Middle frontal gyrus (tissue), 1 donor: ENCODE results near the gene BOLA2B.
"Not testable (repeated sequence)": the region's sequence is repeated elsewhere in the genome, so short reads cannot be mapped to it uniquely, and the experiment has no call there.

ENCODE experiments used
- DNase-seq: peaks from one replicate; pipeline ENCODE4 v3.0.0-alpha.2; 2015; ENCODE audit warnings: low spot score; ENCODE audit errors: extremely low spot score

BOLA2B gene

GRCh38 chr16:30193615-30194014 is at the start of gene BOLA2B, which contains the start of gene SLX1A:
Gene BOLA2B, minus strand, starts transcription at chr16:30193666. Its CDS starts 71 bp downstream, at chr16:30193595.
Gene SLX1A, plus strand, starts transcription at chr16:30193875. Its CDS starts 210 bp downstream, at chr16:30194085.
- DNase-seq: not testable (repeated sequence)

- not testable (repeated sequence) for DNase-seq
Observed at GRCh38 chr16:30217082-30217481, 23.6 kb upstream of the BOLA2B start.

DNA sequence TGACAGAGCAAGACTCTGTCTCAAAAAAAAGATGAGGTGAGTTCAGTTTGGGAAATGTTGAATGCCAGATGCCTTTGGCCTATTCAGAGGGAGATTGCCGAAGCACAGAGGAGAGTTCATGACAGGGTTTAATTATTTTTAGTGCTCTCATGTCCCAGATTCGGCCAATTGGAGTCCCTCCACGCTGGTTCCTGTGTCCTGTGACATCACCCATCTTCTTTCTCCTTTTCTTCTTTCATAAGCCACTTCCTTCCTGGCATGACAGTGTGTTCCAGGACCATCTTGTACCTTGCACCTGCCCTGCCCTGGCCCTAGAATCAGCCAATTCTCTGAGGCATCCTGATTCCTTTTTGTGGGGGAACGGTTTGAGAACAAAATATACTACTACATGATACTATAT is 17.9 kb upstream of the BOLA2B start:
- DNase-seq: not testable (repeated sequence)

GRCh38 chr16:30209032-30209431 is 15.6 kb upstream of the BOLA2B start:
- not testable (repeated sequence) for DNase-seq

DNA sequence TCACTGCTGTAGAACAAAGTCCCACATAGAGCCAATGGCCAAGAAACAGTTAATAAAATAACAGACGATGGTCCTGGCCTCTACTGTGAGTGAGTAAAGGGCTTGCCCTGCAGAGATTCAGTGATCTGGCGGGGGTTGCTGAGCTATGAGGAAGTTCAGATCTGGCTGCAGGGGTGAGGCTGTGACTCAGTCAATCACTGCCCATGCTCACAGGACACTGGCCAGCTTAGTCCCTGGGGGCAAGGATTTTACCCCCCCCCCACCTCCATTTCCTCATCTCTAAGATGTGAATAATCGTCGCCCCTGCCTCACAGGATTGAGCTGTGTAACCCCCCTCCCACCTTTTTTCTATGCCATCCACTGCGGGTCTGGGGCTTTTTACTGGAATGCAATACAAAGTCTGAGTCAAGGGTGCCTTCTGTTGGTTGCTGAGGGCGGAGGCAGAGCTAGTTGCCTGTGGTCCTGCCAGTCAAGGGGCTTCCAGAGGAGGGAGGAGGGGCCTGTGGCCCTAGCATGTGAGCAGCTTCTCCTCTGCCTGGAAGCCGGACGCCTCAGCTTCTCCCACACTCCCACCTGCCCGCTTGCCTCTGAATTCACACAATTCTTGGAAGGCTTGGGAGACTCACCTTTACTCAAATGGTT is 13.7 kb upstream of the BOLA2B start:
- not testable (repeated sequence) for DNase-seq

GRCh38 chr16:30206252-30206651 is 12.8 kb upstream of the BOLA2B start:
- not testable (repeated sequence) for DNase-seq

DNA sequence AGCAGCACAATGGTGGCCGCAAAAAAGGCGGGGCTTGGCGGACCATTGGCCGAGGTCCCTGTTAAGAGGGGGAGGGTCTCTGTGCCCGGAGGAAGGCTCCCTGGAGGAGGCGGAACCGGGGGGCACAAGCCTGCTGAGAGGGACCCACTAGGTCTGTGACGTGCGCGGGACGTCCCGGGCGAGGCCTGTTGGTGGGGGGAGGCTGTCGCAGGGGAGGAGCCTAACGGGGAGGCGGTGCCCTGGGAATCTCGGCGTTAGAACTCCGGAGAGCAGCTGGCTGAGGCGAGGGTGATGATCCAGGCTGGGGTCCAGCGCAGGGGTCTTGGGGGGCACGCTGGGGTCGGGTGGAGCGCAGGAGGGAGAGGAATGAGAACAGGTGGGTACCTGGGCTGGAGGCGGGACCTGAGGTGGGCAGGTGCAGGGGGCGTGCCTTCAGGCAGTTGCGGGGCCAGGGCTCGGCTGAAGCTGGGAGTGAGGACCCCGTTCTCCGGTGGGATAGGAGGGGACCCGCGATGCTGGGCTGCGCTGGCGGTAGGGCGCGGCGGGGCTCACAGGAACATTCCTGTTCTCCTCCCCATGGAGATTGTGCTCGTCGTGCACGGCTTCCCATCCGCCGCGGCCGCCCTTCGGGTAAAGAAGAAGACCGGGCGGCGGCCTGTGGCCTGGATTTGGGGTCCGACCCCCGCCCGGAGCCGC is 12.2 kb upstream of the BOLA2B start:
- not testable (repeated sequence) for DNase-seq

GRCh38 chr16:30199608-30200343 is 6.3 kb upstream of the BOLA2B start:
- not testable (repeated sequence) for DNase-seq

GRCh38 chr16:30199049-30199448 is 5.6 kb upstream of the BOLA2B start, which contains the start of gene SULT1A3:
Gene SULT1A3, plus strand, starts transcription at chr16:30199255. Its CDS starts 1,474 bp downstream, at chr16:30200729.
- DNase-seq: not testable (repeated sequence)

- DNase-seq: not testable (repeated sequence)
Observed at GRCh38 chr16:30197001-30197400, 3.5 kb upstream of the BOLA2B start.

DNA sequence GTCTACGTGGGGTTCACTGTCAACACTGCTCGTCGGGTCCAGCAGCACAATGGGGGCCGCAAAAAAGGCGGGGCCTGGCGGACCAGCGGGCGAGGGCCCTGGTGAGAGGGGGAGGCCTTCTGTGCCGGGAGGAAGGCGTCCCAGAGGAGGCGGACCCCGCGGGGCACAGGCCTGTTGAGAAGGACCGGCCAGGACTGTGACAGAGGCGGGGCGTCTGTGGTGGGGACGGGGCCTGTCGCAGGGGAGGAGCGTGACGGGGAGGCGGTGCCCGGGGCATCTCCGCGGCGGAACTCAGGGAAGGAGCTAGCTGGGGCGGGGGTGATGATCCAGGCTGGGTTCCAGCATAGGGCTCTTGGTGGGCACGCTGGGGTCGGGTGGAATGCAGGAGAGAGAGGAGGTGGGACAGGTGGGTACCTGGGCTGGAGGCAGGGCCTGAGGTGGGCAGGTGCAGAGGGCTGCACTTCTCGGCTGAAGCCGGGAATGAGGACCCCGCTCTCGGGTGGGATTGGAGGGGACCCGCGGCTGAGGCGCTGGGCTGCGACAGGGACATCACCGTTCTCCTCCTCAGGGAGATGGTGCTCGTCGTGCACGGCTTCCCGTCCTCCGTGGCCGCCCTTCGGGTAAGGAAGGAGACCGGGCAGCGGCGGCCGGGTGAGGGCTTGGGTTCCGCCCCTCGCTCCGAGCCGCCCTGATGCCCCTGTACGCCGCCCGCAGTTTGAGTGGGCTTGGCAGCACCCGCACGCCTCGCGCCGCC is 883 bp upstream of the BOLA2B start:
- DNase-seq: not testable (repeated sequence)

- DNase-seq: not testable (repeated sequence)
Observed at GRCh38 chr16:30193098-30193497, 368 bp downstream of the BOLA2B start.

GRCh38 chr16:30191158-30191557 is 2.3 kb downstream of the BOLA2B start:
- DNase-seq: not testable (repeated sequence)

GRCh38 chr16:30187971-30188561 is 5.4 kb downstream of the BOLA2B start:
- DNase-seq: no peak

DNA sequence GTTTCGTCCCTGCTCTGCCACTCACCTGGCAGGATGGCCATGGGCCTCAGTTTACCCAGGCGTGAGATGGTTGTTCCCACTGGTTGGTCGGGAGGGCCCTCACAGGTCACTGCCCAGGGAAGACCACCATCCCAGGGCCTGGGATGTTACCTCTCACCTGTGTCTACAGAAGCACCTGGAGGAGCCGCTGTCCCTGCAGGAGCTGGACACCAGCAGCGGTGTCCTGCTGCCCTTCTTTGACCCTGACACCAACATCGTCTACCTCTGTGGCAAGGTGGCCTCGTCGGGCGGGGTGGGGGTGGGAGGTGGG is 6.0 kb downstream of the BOLA2B start:
- DNase-seq: no peak

DNA sequence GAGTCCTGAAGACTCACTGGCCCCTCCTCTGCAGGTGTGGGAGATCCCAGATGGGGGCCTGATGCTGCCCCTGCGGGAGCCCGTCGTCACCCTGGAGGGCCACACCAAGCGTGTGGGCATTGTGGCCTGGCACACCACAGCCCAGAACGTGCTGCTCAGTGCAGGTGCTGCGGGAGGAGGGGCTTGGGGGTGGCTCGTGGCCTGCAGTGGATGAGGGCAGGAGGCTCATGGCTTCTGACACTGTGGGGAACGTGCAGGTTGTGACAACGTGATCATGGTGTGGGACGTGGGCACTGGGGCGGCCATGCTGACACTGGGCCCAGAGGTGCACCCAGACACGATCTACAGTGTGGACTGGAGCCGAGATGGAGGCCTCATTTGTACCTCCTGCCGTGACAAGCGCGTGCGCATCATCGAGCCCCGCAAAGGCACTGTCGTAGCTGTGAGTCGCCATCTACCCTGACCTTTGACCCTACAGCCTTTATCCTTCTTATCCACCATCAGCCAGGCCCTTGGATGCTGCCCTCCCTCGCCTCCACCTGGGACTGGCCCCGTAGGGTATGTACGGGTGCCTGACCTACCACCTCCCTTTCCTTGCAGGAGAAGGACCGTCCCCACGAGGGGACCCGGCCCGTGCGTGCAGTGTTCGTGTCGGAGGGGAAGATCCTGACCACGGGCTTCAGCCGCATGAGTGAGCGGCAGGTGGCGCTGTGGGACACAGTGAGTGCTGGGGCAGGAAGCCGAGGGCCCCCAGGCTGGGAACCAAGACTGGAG is 6.5 kb downstream of the BOLA2B start:
- DNase-seq: no peak

DNA sequence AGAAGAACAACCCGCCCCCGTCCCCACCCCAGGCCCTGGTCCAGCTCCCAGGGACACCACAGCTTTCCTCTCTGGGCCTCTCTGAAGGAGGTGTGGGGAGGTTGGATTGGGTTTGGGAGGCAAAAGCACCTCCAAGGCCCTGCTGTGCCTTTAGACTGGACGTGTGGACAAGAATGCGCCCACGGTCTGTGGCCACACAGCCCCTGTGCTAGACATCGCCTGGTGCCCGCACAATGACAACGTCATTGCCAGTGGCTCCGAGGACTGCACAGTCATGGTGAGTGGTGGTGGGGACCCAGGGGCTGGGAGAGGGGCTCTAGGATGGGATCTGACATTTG is 7.1 kb downstream of the BOLA2B start:
- DNase-seq: no peak

DNA sequence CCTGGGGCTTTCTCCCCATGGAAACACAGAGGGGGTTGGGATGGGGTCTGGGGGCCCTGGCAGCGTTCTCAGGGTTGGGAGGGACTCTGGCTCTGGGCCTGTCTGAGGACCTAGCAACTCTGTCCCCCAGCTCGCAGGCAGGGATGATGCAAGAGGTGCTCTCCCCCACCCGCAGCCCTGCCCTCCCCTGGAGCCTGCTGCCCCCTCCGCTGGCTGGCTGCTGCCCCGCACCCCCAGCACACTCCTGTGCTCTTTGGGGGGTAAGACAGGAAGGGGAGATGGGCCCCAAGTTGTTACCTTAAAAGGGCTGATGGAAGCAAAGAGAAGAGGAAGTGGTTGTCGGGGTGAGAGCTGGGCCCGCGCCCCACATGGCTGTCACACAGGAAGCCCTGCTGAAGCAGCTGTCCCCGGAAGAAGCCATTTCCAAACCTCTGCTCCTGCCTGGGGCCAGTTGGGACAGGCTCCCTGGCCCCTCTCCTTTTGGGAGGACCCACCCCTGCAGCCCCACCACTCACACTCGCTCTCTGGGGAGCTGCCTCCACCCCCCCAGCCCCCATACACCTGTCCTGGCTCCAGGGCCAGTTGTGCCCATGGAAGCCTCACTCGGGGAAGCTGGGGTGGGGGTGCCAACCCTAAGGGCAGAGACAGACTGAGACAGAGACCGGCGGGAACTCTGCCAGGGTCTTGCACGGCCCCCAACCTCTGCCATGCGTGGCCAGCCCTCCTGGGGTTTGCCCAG is 7.6 kb downstream of the BOLA2B start:
- no peak for DNase-seq

DNA sequence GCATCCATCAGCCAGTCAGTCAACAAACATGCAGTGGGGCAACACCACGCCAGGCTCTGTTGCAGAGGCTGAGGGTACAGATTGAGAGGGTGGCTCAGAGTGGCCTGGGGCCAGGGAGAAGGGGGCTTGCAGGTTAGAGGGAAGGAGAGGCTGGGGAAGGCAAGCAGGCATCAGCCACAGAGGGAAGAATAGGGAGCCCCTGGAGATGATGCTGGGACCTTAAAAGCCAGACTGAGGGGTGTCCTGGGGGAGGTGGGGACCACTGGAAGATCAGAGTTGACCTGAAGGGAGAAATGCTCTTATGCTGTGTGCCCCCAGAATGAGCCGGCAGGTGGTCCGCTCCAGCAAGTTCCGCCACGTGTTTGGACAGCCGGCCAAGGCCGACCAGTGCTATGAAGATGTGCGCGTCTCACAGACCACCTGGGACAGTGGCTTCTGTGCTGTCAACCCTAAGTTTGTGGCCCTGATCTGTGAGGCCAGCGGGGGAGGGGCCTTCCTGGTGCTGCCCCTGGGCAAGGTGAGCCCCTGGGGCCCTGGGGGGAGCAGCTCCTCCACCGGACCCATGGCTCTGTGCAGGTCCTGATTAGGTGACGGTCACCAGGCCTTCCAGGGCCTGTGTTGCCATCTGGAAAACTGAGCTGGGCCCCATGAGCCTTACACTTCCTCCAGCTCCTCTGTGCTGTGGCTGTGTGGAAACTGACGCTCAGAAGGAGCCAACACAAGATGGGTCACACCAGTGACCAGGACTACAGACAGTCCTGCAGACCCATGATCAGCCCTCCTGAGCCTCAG is 8.4 kb downstream of the BOLA2B start:
- no peak for DNase-seq
